Activated CD8-positive, alpha-beta memory T cell treated with anti-CD3 and anti-CD28 coated beads, Interleukin-2, amount 50 U/mL, for 4 hours (primary cell): Measurements from ENCODE around the gene MARCHF4.

Experiments used
- DNase-seq: peaks from one replicate; pipeline ENCODE4 v3.0.0-alpha.2; 2020

Gene MARCHF4

GRCh38 chr2:216348756-216349308, 23.5 kb downstream of the MARCHF4 start:
- DNase-seq: no peak

- no peak for DNase-seq
Observed at GRCh38 chr2:216346781-216347180, 25.5 kb downstream of the MARCHF4 start.

DNA sequence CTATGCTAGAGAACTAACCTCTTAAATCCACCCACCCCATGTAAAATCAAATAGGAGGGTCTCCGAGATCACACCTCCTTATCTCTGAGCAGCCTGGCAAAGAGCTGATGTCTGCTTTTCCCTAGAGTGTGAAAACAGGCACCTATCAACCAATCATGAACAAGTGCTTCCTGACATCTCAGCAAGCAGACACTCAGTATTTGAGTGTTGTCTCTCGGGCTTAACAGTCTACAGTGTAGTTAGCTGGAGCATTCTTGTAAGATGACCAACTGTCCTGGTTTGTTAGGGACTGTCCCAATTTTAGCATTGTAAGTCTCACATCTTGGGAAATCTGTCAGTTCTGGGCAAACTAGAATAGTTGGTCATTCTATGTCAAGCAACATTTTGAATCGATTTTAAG, 26.4 kb downstream of the MARCHF4 start:
- DNase-seq: no peak

DNA sequence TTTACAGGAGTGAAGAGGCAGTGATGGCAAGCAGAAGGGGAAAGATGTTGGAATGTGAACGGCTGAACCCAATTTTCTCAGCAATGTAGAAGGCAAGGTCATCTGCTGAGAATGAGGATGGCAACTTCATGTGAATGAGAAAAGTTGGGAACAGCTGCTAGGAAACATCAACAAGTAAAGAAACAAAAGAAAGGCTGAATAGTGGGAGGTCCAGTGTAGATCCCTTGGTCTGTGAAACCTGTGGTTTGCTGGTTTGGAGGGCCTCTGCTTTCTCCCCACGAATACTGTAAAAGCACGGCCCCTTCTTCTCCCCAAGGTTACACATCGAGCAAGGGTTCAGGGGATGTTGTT, 27.4 kb downstream of the MARCHF4 start:
- no peak for DNase-seq

DNA sequence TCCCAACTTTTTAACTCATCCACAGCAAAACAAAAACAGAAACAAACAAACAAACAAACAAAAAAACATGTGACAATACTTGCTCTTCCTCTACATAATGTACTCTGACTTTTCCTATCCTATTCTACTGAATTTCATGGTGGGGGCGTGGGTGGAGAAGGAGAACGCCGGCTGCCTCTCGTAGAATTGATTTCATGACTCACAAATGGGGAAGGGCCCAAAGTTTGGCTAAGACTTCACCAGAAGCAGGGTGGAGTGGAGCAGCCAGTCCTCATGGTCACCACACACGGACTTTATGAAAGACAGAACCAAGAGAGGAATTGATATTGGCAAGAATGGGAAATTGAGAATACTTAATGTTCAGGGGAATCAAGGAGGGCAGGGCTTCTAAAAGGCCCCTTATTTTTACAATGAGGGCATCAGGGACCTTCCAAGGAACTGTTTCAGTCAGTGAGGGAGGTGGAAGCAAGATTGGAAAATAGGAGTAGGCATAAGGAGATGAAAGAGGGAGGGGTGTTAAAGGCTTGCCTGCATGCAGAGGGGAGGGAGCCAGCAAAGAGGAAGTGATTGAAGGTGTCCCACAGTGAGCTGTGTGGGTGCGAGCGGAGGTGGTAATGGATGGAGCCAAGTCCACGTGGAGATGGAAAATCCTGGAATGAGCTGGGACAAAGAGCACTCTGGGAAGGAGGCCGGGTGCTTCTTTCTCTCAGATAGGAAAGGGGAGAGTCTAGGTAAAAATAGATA, 27.9 kb downstream of the MARCHF4 start:
- no peak for DNase-seq

GRCh38 chr2:216343221-216343980, 28.9 kb downstream of the MARCHF4 start:
- DNase-seq: no peak

GRCh38 chr2:216341121-216341520, 31.2 kb downstream of the MARCHF4 start:
- no peak for DNase-seq

DNA sequence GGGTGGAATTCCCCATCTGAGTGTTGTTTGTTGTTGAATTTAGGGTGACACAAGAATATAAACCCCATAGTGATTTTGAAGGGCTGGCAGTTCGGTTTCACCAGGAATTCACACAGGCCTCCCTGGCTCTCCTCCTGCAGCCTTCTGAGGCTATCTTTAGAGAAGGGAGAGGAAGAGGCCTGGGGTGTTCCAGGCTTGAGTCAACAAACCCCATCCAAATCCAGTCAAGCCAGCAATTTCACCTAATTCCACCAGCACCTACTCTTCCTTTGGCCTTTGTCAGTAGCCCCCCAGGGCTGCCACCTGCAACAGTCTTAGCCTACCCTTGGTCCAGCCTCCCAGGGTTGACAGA, 32.0 kb downstream of the MARCHF4 start:
- no peak for DNase-seq

DNA sequence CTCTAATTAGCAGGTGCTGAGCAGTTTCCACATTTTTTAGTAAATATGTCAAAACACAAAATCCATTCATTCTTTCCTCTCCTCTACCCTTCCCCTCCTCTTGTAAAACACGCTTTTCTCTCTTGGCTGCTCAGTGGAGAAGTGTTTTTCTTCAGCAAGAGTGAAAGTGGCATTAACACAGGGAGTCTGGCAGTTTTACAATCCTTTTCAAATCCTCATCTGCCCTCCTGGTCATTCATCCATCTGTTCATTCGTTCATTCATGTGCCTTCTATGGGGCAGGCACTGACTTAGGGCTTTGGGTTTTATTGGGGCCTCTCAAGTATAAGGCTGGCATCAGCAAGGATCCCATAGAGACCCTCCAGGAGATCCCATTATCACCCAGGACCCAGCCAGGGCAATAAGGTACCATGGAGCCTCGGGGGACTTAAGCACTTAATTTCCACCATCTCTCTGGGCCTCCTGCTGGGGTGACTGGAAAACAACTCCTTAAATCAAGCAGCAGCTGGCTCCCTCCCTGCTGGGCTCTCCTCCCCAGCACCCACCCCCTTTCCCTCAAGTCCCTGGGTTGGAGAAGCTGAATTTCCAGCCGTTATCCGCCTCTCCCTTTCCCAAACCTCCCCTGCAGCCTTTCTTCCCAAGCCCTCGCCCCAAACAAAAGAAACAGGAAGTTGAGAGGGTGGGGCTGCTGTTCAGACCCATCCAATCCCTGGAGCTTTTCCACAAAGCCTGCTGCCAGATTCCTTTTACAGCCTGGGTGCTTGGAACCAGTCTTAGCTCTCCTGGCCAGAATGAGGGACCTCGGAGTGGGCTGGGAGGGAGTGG, 32.6 kb downstream of the MARCHF4 start:
- no peak for DNase-seq

DNA sequence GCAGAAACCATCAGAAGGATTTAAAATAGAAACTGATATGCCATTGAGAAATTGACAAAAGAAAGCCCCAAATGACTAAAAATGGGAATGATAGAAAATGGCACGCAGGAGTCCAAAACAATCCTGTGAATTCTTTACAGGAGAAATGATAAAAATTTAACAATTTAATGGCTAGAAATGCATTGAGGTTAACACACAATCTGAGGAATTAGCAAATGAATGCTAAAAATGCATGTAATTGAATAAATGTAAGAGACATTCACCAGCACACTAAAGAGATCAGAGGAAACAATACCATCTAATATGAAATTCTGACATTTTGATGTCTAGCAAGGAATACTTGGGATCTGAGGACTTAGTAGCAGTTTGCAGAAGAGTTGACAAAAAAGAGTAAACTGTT, 37.0 kb downstream of the MARCHF4 start:
- no peak for DNase-seq

DNA sequence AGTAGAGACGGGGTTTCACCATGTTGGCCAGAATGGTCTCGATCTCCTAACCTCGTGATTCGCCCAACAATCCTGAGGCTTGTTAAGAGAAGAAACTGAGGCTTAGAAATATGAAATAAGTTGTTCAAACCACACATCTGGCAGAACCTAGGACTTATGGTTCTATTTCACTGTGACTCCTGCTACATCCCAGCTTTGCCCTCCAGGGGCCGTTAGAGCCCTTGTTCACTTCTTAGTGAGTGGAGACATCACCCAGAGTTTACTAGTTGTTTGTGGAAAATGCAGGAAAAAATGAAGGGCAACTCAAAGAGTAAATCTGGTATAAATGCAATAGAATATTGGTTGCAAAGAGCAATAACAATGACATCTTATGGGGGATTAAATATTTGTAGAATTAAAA, 43.9 kb downstream of the MARCHF4 start:
- no peak for DNase-seq

- DNase-seq: no peak
Observed at GRCh38 chr2:216327447-216327935, 44.8 kb downstream of the MARCHF4 start.
